ENCODE results near the gene UBTD2. TPM values are rescaled to one million over a fixed set of nuclear protein-coding genes. Genes with fewer than 3 reads are reported as not detected.

Gene UBTD2
- polyA plus RNA-seq, 1 donor, result 49.8 TPM

- DNase-seq (ENCODE audit: low read depth), result no peak
Measured at GRCh38 chr5:172194985-172195774, 88.4 kb downstream of the UBTD2 start.

DNA sequence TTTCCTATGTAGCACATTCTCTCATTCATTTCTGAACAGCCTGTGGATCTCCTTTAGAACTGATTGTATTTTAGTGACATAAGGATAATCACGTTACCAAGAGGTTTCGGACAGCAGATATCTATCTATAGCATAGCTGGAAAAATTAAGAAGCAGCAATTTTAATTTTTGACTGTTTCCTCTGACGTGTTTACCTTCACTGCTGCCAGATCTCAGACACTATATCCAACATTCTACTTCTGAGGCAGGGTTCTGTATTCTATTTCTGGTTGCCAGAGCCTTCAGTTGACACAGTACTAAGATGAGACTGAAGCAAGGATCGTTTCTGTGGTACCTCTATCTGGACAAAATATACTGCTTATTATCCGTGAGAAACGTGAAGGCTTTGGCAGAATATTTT lies 89.7 kb downstream of the UBTD2 start, which contains the start of gene EFCAB9:
EFCAB9 (plus strand) TSS at position 301 of the 400 bp plus-strand sequence; CDS start at position 302, 1 bp downstream.
- DNase-seq (ENCODE audit: low read depth), result no peak

GRCh38 chr5:172189693-172190296 lies 93.8 kb downstream of the UBTD2 start:
- DNase-seq (ENCODE audit: low read depth), result no peak

- DNase-seq (ENCODE audit: low read depth), result no peak
Measured at GRCh38 chr5:172188893-172189692, 94.5 kb downstream of the UBTD2 start.

DNA sequence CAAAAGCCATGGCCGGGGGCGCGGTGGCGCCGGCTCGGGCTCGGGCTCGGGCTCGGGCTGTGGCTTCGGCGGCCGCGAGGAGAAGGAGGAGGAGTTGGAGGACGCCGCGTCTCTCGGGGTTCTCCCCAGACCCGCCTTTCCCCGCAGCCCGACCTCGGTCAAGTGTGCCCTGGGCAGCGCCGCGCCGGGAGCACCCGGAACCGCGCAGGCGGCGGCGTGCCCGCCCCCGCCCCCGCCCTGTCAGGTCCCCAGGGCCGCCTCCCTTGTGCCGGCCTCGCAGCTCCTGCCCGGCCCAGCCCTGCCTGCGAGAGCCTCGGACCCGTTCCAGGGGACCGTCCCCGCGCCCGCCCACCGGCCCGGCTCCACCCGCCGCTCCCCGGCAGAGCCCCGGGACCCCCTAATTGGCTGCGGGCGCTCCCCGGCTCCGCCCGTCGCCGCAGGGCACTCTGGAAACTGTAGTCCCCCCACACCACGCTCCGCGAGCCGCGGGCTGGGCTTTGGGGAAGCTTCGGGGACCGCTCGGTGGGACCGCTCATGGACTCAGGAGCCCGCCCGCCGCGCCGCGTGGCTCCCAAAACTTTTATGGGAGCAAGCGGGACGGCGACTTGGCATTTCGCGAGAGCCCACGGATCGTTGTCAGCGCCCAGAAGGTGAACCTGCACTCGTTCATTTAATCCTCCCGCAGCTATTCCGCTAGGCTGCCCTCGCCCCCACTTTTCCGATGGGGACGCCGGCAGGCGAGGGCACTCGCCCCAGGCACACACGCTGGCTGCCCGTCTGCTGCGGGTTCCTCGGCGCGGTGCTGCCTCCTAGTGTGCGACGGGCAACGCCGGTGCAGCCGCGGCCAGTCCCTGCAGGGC lies 95.3 kb downstream of the UBTD2 start, which contains the start of gene STK10:
STK10 (minus strand) TSS at position 192 of the 860 bp plus-strand sequence; CDS start at position 10, 182 bp downstream.
- DNase-seq (ENCODE audit: low read depth), result peak; percentile 70

DNA sequence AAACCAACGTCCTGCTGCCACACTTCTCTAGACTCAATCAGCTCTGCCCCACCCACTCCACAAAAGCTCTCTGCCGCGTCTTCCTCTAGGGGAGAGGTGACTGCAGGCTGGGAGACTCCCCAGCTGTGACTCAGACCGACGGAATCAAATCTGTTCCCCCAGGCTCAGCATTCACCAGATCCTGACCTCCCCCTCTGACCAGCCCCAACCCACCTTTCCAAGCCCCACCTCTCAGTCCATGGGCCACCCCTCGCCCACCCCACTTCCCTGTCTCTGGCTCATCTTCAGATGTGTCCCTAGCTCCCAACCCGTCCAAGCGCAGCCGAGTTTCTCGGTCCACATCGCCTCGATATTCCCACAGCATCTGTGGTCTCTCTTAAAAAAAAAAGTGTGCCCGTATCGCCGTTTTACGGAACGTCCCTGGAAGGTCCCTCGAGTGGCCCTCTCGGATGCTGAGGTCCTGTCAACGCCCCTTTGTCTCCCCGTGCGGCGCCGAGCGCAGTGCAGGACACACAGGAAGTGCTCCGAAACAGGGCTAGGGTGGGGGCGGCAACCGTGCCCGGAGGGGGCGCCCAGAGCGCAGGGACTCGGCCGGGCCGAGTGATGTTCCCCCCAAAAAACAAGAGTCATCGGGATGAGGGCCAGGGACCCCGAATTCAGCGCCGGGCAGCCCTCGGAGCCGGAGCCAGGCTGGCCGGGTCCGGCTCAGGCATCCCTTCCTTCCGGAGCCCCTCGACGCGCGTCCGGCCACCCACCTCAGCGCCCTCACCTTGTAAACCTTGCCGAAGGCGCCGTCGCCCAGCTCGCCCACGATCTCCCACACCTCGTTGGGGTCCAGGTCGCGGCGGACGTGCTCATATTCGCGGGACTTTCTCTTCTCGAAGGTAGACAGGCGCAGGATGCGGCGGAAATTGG lies 96.2 kb downstream of the UBTD2 start:
- DNase-seq (ENCODE audit: low read depth), result no peak

- no peak for DNase-seq (ENCODE audit: low read depth)
Measured at GRCh38 chr5:172186114-172186695, 97.4 kb downstream of the UBTD2 start.

GRCh38 chr5:172185096-172185461 lies 98.5 kb downstream of the UBTD2 start:
- no peak for DNase-seq (ENCODE audit: low read depth)

DNA sequence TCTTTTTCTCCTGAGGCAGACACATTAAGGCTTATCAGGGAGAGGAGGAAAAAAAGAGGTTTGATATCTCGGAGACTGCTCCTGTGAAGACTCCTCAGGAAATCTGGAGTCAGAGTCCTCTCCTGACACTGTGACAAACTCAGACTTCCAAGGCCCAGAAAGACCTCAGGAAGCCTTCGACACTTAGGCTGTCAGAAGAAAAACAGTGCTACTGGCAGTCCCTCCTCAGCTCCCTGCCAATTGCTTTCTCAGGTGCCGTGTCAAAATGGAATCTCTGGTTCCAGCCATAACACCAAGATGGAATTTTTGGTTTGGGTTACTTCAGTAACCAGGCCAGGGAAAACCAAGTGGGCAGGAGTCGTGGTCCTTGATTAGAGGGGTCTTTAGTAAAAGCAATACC lies 99.7 kb downstream of the UBTD2 start:
- DNase-seq (ENCODE audit: low read depth), result no peak

DNA sequence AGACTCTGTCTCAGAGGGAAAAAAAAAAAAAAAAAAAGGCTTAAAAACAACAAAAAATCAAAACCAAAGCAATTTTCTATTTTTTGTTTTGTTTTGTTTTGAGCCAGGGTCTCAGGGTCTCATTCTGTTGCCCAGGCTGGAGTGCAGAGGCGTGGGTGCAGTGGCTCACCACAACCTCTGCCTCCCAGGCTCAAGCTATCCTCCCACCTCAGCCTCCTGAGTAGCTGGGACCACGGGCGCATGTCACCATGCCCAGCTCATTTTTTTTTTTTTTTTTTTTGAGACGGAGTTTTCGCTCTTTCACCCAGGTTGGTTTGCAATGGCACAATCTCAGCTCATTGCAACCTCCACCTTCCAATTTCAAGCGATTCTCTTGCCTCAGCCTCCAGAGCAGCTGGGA lies 101.3 kb downstream of the UBTD2 start:
- no peak for DNase-seq (ENCODE audit: low read depth)

DNA sequence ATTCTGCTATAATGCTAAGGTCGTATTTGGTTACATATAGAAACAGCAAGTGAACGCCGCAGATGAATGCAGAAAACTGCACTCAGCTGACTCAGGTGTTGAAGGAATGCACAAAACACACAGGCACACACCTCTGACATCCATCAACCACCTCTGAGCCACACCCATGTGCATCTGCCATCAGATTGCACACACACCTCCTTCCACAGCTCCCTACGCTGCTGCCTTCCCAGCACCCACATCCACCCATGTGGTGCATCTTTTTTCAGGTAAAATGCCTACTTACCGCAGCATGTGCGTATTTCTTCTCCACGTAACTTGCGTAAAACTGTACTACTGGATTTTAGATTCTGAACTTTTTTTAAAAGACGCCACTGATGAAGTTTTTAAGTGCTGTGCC lies 102.6 kb downstream of the UBTD2 start:
- no peak for DNase-seq (ENCODE audit: low read depth)

DNA sequence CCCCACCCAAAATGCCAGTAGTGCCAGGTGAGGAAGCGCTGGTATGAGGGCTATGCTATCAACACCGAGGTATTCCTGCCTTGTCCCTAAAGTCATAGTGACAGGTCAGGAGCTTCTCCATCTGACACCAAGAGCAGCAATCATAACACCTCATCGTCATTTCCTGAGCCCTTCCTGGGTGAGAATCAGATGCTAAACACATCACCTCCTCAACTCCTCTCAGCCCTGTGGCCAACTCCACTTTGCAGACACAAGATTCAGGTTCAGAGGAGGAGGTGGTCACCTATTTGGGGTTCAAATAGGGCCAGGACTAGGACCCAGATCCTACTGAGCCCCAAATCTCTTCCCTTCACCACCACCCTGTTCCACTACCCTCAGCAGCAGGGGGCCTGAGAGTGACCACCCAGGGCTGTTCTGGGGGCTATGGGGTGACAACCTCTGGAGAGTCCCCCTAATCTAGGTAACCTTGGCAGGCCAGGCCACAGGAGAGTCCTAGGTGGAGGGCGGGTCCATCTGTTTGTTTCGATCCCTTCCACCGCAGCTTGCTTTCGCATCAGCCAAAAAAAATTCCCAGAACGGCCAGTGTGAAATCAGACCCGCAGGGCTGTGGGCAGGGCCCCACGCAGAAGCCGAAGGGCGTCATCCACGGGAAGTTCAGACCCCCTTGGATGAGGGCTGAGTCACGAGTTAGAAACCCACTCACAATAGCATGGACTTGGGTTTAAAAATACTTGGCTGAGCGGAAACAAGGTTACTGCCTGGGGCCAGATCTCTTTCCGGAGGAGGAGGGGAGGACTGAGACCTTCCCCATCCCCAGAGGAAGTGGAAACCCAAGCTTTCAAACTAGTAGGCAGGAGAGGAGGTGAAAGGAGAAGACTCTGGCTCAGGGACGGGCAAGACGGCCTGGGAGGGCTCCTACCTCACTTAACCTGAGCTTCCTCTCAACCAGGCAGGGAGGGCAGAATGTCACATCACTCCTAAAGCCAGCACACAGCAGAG lies 104.3 kb downstream of the UBTD2 start:
- no peak for DNase-seq (ENCODE audit: low read depth)

- no peak for DNase-seq (ENCODE audit: low read depth)
Measured at GRCh38 chr5:172178301-172178987, 105.1 kb downstream of the UBTD2 start.

DNA sequence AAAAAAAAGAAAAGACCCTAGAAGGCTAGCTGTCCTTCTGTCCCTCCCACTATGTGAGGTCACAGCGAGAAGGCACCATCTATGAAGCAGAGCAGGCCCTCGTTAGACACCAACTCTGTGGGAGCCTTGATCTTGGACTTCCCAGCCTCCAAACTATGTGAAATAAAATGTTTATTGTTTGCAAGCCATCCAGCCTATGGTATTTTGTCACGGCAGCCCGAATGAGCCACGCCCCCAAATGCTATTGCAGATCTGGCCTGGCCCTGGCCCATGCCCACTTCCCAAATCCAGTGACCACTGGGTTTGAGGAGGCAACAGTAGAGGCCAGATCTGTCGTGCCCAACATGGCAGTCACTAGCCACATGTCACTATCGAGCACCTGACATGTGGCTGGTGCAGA lies 106.4 kb downstream of the UBTD2 start:
- DNase-seq (ENCODE audit: low read depth), result no peak

GRCh38 chr5:172175263-172175719 lies 108.3 kb downstream of the UBTD2 start:
- DNase-seq (ENCODE audit: low read depth), result no peak

DNA sequence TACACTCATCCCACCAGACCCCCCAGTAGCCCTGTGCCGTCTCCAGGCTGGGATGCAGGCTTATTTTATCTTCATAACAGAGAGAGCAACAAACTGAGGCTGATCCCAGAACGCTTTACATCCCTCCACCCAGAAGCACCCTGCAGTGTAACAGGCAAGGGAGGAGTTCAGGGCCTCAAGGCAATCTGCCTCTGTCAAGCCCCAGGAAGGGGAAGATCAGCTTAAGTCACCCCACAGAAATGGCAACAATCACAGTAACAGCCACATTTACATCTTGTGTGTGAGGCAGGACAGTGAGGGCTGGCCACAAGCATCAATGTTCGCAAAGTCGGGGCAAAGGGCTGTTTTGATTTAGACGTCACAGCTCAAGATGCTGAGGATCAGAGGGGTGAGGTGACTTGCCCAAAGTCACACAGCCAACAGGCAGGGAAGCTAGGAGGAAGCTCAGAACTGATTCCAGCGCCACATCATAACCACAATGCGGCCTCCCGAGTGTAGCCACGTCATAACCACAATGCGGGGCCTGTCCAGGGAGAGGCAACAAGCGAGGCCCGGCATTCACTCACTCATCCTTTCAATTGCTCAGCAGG lies 109.9 kb downstream of the UBTD2 start:
- no peak for DNase-seq (ENCODE audit: low read depth)

- no peak for DNase-seq (ENCODE audit: low read depth)
Measured at GRCh38 chr5:172172912-172173563, 110.5 kb downstream of the UBTD2 start.

Measured in forelimb muscle (tissue), 1 donor.